Peyer's patch (tissue), 4 donors: ENCODE results near the gene MKNK1.

Experiments used
- CTCF ChIP-seq, 6 experiments: fragments of 450-650 bp in 4 of 6; fragments of 200-600 bp in 2 of 6; sonication (generic) in 1 of 6; IDR thresholded peaks; one replicate each; pipeline ENCODE4 v1.5.1; 2017 to 2019; ENCODE audit warnings: antibody characterized with exemption in 6 of 6, mild to moderate bottlenecking in 3 of 6, moderate library complexity in 1 of 6
- POLR2A ChIP-seq, 2 donors: fragments of 450-650 bp; IDR thresholded peaks; one replicate each; pipeline ENCODE4 v1.5.1; 2017; ENCODE audit warnings: antibody characterized with exemption in 2 of 2, mild to moderate bottlenecking in 2 of 2, moderate library complexity in 2 of 2

DNA sequence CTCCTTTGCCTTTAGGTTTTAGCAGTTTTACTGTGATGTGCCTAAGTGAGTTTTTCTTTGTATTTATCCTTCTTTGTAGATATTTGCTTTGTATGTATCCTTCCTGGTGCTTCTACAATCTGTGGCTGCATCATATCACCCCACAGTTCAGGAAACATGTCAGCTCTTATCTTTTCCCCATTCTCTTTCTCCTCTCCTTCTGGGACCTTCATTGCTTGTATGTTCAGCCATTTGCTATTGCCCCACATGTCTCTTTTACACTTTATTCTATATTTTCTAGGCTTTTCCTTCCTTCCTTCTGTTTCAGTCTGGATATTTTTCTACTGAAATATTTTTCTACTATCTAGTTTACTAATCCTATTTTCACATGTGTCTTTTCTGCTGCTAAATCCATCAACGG lies 67.5 kb downstream of the MKNK1 start:
- TF ChIP-seq POLR2A (IDR thresholded peaks at IDR 0.05) (no peak), CTCF (IDR thresholded peaks at IDR 0.05) (no peak)
